ENCODE measurements around the gene NEU3. TPM values are rescaled to one million over a fixed set of nuclear protein-coding genes. Genes with fewer than 3 reads are reported as not detected.

NEU3 gene
- total and polyA plus RNA-seq, 2 of the 13 experiments (the other 11 are each of a cell fraction or from before 2014, with no cell fraction given): 6.3 to 15.3 TPM

GRCh38 chr11:74988541-74989259, at the start of gene NEU3 (continued):
- TF ChIP-seq SOX6 (IDR thresholded peaks at IDR 0.05) (no peak), SOX6 (CRISPR knock-in tag; IDR thresholded peaks at IDR 0.05) (peak; percentile 53), ZBED4 (CRISPR knock-in tag; IDR thresholded peaks at IDR 0.05; ENCODE audit: borderline replicate concordance) (no peak), ZNF770 (CRISPR knock-in tag; IDR thresholded peaks at IDR 0.05) (no peak), THAP8 (CRISPR knock-in tag; IDR thresholded peaks at IDR 0.05; ENCODE audit: borderline replicate concordance) (0 out of 2 replicates have a peak, but pooled peaks have one; percentile 85), FOXA3 (CRISPR knock-in tag; IDR thresholded peaks at IDR 0.05) (peak; percentile 31; the same call in 1 of the 2 replicates), ERF (CRISPR knock-in tag; IDR thresholded peaks at IDR 0.05) (peak; percentile 71), SMYD3 (CRISPR knock-in tag; IDR thresholded peaks at IDR 0.05) (0 out of 2 replicates have a peak, but pooled peaks have one; percentile 27), ZNF749 (CRISPR knock-in tag; IDR thresholded peaks at IDR 0.05; ENCODE audit: borderline replicate concordance) (0 out of 2 replicates have a peak, but pooled peaks have one; percentile 33), DRAP1 (CRISPR knock-in tag; IDR thresholded peaks at IDR 0.05) (peak; percentile 86), HDAC1 (CRISPR knock-in tag; IDR thresholded peaks at IDR 0.05) (peak; percentile 79), HNRNPK (IDR thresholded peaks at IDR 0.05; ENCODE audit: low read depth, low read length, poor library complexity, severe bottlenecking) (no peak), ZNF143 (CRISPR knock-in tag; IDR thresholded peaks at IDR 0.05) (0 out of 2 replicates have a peak, but pooled peaks have one; percentile 38), YEATS4 (CRISPR knock-in tag; IDR thresholded peaks at IDR 0.05; ENCODE audit: borderline replicate concordance) (0 out of 2 replicates have a peak, but pooled peaks have one; percentile 36), IRF2 (CRISPR knock-in tag; IDR thresholded peaks at IDR 0.05) (peak; percentile 12; the same call in 1 of the 2 replicates), ASH2L (IDR thresholded peaks at IDR 0.05; ENCODE audit: insufficient read length, low read depth, low read length) (peak; percentile 86), PRMT3 (CRISPR knock-in tag; IDR thresholded peaks at IDR 0.05; ENCODE audit: borderline replicate concordance, low read depth) (no peak), SOX13 (IDR thresholded peaks at IDR 0.05) (no peak), SOX13 (CRISPR knock-in tag; conservative IDR thresholded peaks at IDR 0.05 in 1 of 2, IDR thresholded peaks at IDR 0.05 in 1 of 2) (no peak), THRA (CRISPR knock-in tag; IDR thresholded peaks at IDR 0.05; ENCODE audit: borderline replicate concordance) (0 out of 2 replicates have a peak, but pooled peaks have one; percentile 5), TGIF2 (CRISPR knock-in tag; IDR thresholded peaks at IDR 0.05) (no peak)
